Endothelial cell of umbilical vein (primary cell): ENCODE data around the gene IRF5.

Experiments
- EZH2 ChIP-seq: IDR thresholded peaks from 2 replicates; pipeline ENCODE4 v1.6.1; 2012; ENCODE audit warnings: borderline replicate concordance, low read depth, mild to moderate bottlenecking, moderate library complexity, low read length, inconsistent platforms; ENCODE audit not compliant: severe bottlenecking
- GATA2 ChIP-seq: IDR thresholded peaks from 2 replicates; pipeline ENCODE4 v1.7.0; 2011; ENCODE audit warnings: low read depth, mild to moderate bottlenecking, moderate library complexity, mixed read lengths, low read length; ENCODE audit not compliant: insufficient read length, insufficient read depth
- JUN ChIP-seq: IDR thresholded peaks from 2 replicates; pipeline ENCODE4 v1.6.1; 2011; ENCODE audit warnings: borderline replicate concordance, low read depth; ENCODE audit not compliant: insufficient read length, insufficient read depth
- MYC ChIP-seq: IDR thresholded peaks from one replicate; pipeline ENCODE4 v1.6.1; 2011; ENCODE audit warnings: mild to moderate bottlenecking, low read depth, low read length
- POLR2A ChIP-seq: IDR thresholded peaks from 2 replicates; pipeline ENCODE4 v1.6.1; 2012; ENCODE audit warnings: low read depth, mild to moderate bottlenecking, control low read depth, low read length
- POLR2AphosphoS5 ChIP-seq: IDR thresholded peaks from 2 replicates; pipeline ENCODE4 v1.6.1; 2012; ENCODE audit warnings: low read depth, mild to moderate bottlenecking, control low read depth, low read length, moderate library complexity; ENCODE audit not compliant: insufficient read depth
- TF ChIP-seq, protein P1 (sequence below), 2 donors: IDR thresholded peaks; 1 replicate in 1 of 2; 2 replicates in 1 of 2; pipeline ENCODE4 v1.5.1; 2011; ENCODE audit warnings: low read length in 2 of 2, mild to moderate bottlenecking in 2 of 2, moderate library complexity in 2 of 2, control low read depth in 1 of 2, inconsistent platforms in 1 of 2, low read depth in 1 of 2; ENCODE audit not compliant: insufficient read depth in 1 of 2; ENCODE audit errors: extremely low read depth in 1 of 2
- TF ChIP-seq, protein P2 (sequence below): IDR thresholded peaks from 2 replicates; pipeline ENCODE4 v1.6.1; 2011; ENCODE audit not compliant: insufficient read depth, insufficient read length

DNA sequence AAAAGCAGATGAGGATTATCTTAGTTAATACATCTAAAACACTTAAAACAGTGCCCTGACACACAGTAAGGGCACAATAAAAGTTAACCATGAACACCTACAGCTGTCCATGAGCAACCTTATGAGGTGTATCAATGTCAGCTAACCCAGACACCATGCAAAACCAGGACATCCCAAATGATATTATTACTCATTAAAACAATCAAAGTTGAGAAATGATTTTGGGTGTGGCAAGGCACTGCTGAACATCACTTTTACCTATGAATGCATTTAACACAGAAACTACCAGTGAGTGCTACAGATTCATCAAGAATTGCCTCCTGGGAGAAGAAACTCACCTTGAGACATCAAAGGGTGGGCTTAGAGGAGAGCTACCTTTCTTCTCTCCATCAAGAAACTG is 18.3 kb downstream of the IRF5 start:
- TF ChIP-seq, protein P1, sequence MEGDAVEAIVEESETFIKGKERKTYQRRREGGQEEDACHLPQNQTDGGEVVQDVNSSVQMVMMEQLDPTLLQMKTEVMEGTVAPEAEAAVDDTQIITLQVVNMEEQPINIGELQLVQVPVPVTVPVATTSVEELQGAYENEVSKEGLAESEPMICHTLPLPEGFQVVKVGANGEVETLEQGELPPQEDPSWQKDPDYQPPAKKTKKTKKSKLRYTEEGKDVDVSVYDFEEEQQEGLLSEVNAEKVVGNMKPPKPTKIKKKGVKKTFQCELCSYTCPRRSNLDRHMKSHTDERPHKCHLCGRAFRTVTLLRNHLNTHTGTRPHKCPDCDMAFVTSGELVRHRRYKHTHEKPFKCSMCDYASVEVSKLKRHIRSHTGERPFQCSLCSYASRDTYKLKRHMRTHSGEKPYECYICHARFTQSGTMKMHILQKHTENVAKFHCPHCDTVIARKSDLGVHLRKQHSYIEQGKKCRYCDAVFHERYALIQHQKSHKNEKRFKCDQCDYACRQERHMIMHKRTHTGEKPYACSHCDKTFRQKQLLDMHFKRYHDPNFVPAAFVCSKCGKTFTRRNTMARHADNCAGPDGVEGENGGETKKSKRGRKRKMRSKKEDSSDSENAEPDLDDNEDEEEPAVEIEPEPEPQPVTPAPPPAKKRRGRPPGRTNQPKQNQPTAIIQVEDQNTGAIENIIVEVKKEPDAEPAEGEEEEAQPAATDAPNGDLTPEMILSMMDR (IDR thresholded peaks at IDR 0.05; ENCODE audit: extremely low read depth in 1 of 2, insufficient read depth in 1 of 2, low read depth in 1 of 2, low read length in 2 of 2): no peak
- TF ChIP-seq POLR2A (no peak), JUN (no peak), EZH2 (no peak), GATA2 (no peak), POLR2AphosphoS5 (no peak), MYC (no peak)
- TF ChIP-seq, protein P2, sequence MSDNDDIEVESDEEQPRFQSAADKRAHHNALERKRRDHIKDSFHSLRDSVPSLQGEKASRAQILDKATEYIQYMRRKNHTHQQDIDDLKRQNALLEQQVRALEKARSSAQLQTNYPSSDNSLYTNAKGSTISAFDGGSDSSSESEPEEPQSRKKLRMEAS: no peak
